Activated naive CD8-positive, alpha-beta T cell treated with anti-CD3 and anti-CD28 coated beads, Interleukin-2, amount 10 ng/mL, durations not matched to agents 7 days and 5 days (primary cell): ENCODE measurements around the gene ABCC9. TPM values are rescaled to one million over a fixed set of nuclear protein-coding genes. Genes with fewer than 3 reads are reported as not detected.
"Not testable (repeated sequence)": the region's sequence is repeated elsewhere in the genome, so short reads cannot be mapped to it uniquely, and the experiment has no call there.

ENCODE experiments used
- ATAC-seq: fragments of 150-1000 bp; cut with Tn5 transposase; one replicate; pipeline ENCODE4 v1.10.0; 2021; ENCODE audit warnings: low read depth, moderate library complexity
- POLR2A ChIA-PET: fragments of 350-600 bp; sonication (Branson Sonifier 250); formaldehyde crosslinking; loops from one replicate; lab custom pipeline; 2021; ENCODE audit warnings: antibody characterized with exemption; lab: Charles Lee
- DNase-seq: peaks from one replicate; pipeline ENCODE4 v3.0.0; 2021
- H3K27ac Mint-ChIP-seq: one replicate; pipeline ENCODE4 v1.8.0; 2022; ENCODE audit warnings: mild to moderate bottlenecking, mixed read lengths
- H3K27me3 Mint-ChIP-seq: one replicate; pipeline ENCODE4 v1.8.0; 2022; ENCODE audit warnings: mild to moderate bottlenecking, moderate library complexity, mixed read lengths
- H3K36me3 Mint-ChIP-seq: one replicate; pipeline ENCODE4 v1.8.0; 2021; ENCODE audit warnings: mild to moderate bottlenecking, mixed read lengths
- H3K4me1 Mint-ChIP-seq: one replicate; pipeline ENCODE4 v1.8.0; 2021; ENCODE audit warnings: mixed read lengths
- H3K4me3 Mint-ChIP-seq: one replicate; pipeline ENCODE4 v1.8.0; 2022; ENCODE audit warnings: mild to moderate bottlenecking, moderate library complexity, mixed read lengths
- H3K9me3 Mint-ChIP-seq: one replicate; pipeline ENCODE4 v1.8.0; 2021; ENCODE audit warnings: mixed read lengths
- total RNA-seq, 2 experiments: library from RNA; stranded (reverse); gene quantifications; one replicate each; pipeline ENCODE4 v1.2.3, GENCODE V29; 2021

ABCC9 gene
- total RNA-seq, 2 experiments from 2014 or later: not detected

- H3K4me1 Mint-ChIP-seq, H3K4me3 Mint-ChIP-seq, H3K27me3 Mint-ChIP-seq, H3K9me3 Mint-ChIP-seq, H3K36me3 Mint-ChIP-seq, DNase-seq, H3K27ac Mint-ChIP-seq, ATAC-seq, POLR2A ChIA-PET: not testable (repeated sequence)
These were observed 158.5 kb downstream of the ABCC9 start for GRCh38 chr12:21782723-21783122.

- H3K4me3 Mint-ChIP-seq: no peak overlapping the region
- DNase-seq (no peak), ATAC-seq (no peak)
- POLR2A ChIA-PET: no interaction called here
- peaks cover 4% of the 10 kb centered on the region for H3K9me3 Mint-ChIP-seq
- no peaks in the 10 kb centered on the region for H3K36me3 Mint-ChIP-seq
- no peaks in the 10 kb centered on the region for H3K4me1 Mint-ChIP-seq
- peaks cover 16% of the 10 kb centered on the region for H3K27me3 Mint-ChIP-seq
- no peak overlapping the region for H3K27ac Mint-ChIP-seq
These were observed 160.4 kb downstream of the ABCC9 start for GRCh38 chr12:21780786-21781185.

DNA sequence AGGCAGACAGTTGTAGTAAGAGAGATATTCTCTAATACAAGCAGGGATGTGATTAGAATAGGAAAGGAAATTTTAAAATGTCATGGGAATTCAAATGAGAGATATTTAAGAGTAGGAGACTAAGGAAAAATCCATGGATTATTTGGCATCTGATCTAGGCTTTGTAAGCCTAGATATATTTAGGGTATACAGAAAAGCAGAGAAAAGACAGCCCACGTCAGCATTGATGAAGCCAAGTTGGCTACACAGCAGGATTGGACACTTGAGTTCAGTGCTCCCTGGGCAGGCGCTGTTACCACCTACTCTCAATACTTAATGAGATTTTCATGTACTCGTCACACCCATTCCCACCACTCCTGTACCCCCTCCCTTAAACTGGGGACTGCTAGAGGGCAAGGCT is 165.1 kb downstream of the ABCC9 start:
- ATAC-seq: no peak
- POLR2A ChIA-PET: no interaction called here
- no peaks in the 10 kb centered on the region for H3K9me3 Mint-ChIP-seq
- H3K36me3 Mint-ChIP-seq: no peaks in the 10 kb centered on the region
- peaks cover 2% of the 10 kb centered on the region for H3K4me1 Mint-ChIP-seq
- H3K4me3 Mint-ChIP-seq: no peak overlapping the region
- peaks cover 49% of the 10 kb centered on the region for H3K27me3 Mint-ChIP-seq
- DNase-seq: no peak
- no peak overlapping the region for H3K27ac Mint-ChIP-seq

GRCh38 chr12:21775133-21775820 is 165.9 kb downstream of the ABCC9 start:
- DNase-seq (no peak), ATAC-seq (no peak)
- no peak overlapping the region for H3K4me3 Mint-ChIP-seq
- peaks cover 58% of the 10 kb centered on the region for H3K27me3 Mint-ChIP-seq
- H3K27ac Mint-ChIP-seq: no peak overlapping the region
- H3K9me3 Mint-ChIP-seq: no peaks in the 10 kb centered on the region
- no peaks in the 10 kb centered on the region for H3K36me3 Mint-ChIP-seq
- POLR2A ChIA-PET: no interaction called here
- H3K4me1 Mint-ChIP-seq: peaks cover 2% of the 10 kb centered on the region

GRCh38 chr12:21774358-21775132 is 166.7 kb downstream of the ABCC9 start, which contains the start of gene KCNJ8:
TSS of gene KCNJ8 (minus strand) at chr12:21774706. CDS start at chr12:21773616, 1,090 bp downstream.
- POLR2A ChIA-PET: no interaction called here
- Mint-ChIP-seq H3K4me1 (peaks cover 2% of the 10 kb centered on the region), H3K27me3 (peaks cover 61% of the 10 kb centered on the region), H3K9me3 (no peaks in the 10 kb centered on the region), H3K27ac (no peak within 1 kb of the TSS), H3K4me3 (no peak within 1 kb of the TSS), H3K36me3 (no peaks in the 10 kb centered on the region)
- ATAC-seq (no peak), DNase-seq (no peak)

DNA sequence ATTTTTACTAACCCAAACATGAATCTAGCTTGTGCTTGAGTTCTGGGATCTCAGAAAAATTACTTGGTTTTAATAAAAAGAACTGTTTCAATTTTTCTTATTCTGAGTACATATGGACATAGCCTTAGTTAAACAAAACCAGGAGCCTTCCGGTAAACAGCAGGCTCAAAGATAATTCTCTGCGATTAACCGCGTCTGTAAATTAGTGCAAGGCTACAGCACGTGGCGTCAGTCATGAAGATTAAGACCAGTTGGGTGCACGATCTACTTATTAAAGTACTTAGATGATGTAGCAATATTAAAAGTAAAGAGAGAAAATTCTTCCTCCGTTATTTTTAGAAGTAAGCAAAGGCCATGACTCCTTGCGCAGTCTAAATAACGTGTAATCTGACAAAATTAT is 167.4 kb downstream of the ABCC9 start:
- no peak overlapping the region for H3K4me3 Mint-ChIP-seq
- no peak overlapping the region for H3K27ac Mint-ChIP-seq
- H3K27me3 Mint-ChIP-seq: peaks cover 61% of the 10 kb centered on the region
- H3K36me3 Mint-ChIP-seq: no peaks in the 10 kb centered on the region
- DNase-seq (no peak), ATAC-seq (no peak)
- no peaks in the 10 kb centered on the region for H3K9me3 Mint-ChIP-seq
- H3K4me1 Mint-ChIP-seq: peaks cover 2% of the 10 kb centered on the region
- POLR2A ChIA-PET: no interaction called here

DNA sequence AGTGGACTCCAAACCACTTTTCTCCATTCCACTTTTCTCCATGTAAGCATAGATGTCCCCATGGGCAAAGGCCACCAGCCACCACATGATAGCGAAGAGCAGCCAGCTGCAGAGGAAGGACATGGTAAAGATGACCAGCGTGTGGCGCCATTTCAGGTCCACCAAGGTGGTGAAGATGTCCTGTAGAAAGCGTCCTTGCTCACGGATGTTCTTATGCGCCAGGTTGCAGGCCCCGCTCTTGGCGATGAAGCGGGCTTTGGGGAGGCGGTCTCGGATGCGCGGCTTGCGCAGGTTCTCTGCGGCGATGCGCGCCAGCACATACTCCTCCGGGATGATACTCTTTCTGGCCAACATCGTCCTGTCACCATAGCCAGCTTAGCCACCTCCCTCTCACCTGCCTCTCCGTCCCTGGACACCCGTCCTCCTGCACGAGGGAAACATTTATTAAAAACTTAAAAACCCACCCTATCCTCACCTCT is 167.9 kb downstream of the ABCC9 start:
- Mint-ChIP-seq H3K9me3 (no peaks in the 10 kb centered on the region), H3K27me3 (peaks cover 61% of the 10 kb centered on the region), H3K4me1 (peaks cover 2% of the 10 kb centered on the region), H3K36me3 (no peaks in the 10 kb centered on the region), H3K27ac (no peak overlapping the region), H3K4me3 (no peak overlapping the region)
- ATAC-seq (no peak), DNase-seq (no peak)
- POLR2A ChIA-PET: no interaction called here

DNA sequence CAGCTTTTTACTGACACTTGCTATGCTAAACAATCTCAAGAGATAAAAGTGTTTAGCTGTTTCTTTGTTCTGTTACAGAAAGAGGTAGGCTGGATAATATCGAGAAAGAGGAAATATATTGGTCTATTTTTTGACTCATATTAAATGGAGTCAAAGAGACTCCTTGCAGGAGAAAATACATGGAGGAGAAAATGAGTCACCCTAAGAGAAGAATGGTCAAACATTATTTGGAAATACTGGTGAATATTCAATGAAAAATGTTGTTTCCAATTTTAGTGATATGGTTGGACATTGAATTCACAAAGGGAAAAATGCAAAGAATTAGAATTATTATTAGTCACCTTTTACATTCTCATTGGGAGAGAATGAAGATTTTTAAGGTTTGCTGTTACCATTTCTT is 169.9 kb downstream of the ABCC9 start:
- H3K27me3 Mint-ChIP-seq: peaks cover 51% of the 10 kb centered on the region
- H3K4me3 Mint-ChIP-seq: no peak overlapping the region
- H3K9me3 Mint-ChIP-seq: no peaks in the 10 kb centered on the region
- DNase-seq (no peak), ATAC-seq (no peak)
- peaks cover 2% of the 10 kb centered on the region for H3K4me1 Mint-ChIP-seq
- H3K36me3 Mint-ChIP-seq: no peaks in the 10 kb centered on the region
- POLR2A ChIA-PET: no interaction called here
- H3K27ac Mint-ChIP-seq: no peak overlapping the region

DNA sequence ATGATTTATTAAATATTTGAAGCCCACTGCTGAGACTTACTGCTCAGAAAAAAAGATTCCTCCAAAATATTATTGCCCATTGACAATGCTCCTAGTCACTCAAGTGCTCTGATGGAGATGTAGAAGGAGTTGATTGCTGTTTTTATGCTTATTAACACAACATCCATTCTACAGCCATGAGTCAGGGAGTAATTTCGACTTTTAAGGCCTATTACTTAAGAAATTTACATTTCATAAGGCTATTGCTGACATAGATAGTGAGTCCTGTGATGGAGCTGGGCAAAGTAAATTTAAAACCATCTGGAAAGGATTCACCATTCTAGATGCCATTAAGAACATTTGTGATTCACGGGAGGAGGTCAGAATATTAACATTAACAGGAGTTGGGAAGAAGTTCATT is 171.9 kb downstream of the ABCC9 start:
- DNase-seq (no peak), ATAC-seq (no peak)
- Mint-ChIP-seq H3K27me3 (peaks cover 36% of the 10 kb centered on the region), H3K36me3 (no peaks in the 10 kb centered on the region), H3K27ac (no peak overlapping the region), H3K4me3 (no peak overlapping the region), H3K4me1 (peaks cover 2% of the 10 kb centered on the region), H3K9me3 (no peaks in the 10 kb centered on the region)
- POLR2A ChIA-PET: no interaction called here

- H3K4me1 Mint-ChIP-seq: no peaks in the 10 kb centered on the region
- no peak overlapping the region for H3K27ac Mint-ChIP-seq
- no peaks in the 10 kb centered on the region for H3K36me3 Mint-ChIP-seq
- DNase-seq (no peak), ATAC-seq (no peak)
- H3K27me3 Mint-ChIP-seq: peaks cover 22% of the 10 kb centered on the region
- POLR2A ChIA-PET: no interaction called here
- no peaks in the 10 kb centered on the region for H3K9me3 Mint-ChIP-seq
- no peak overlapping the region for H3K4me3 Mint-ChIP-seq
These were observed 174.8 kb downstream of the ABCC9 start for GRCh38 chr12:21766403-21766802.

DNA sequence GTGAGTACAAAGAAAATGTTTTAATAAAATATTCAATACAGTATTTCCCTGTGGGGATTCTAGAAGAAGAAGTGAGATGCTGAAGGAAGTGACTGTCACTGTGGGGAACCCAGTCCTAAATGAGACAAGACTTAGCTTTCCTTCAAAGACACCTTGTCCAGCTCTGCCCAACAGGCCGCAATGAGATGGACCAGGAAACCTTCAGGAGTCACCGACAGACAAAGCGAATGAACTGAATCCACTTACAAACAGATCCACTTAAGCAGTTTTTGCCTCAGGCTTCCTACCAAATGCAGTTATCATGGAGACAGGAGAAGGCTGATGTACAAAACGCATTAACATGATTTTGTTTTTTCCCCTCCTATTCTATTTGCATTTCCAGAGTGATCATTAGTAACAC is 176.3 kb downstream of the ABCC9 start:
- no peaks in the 10 kb centered on the region for H3K4me1 Mint-ChIP-seq

GRCh38 chr12:21764065-21764464 is 177.2 kb downstream of the ABCC9 start:
- no peak for ATAC-seq

More for the DNA sequence above, 176.3 kb downstream of the ABCC9 start:
- no peak overlapping the region for H3K27ac Mint-ChIP-seq
- no peaks in the 10 kb centered on the region for H3K36me3 Mint-ChIP-seq
- POLR2A ChIA-PET: no interaction called here
- H3K27me3 Mint-ChIP-seq: peaks cover 10% of the 10 kb centered on the region
- H3K4me3 Mint-ChIP-seq: no peak overlapping the region
- DNase-seq (no peak), ATAC-seq (no peak)
- H3K9me3 Mint-ChIP-seq: no peaks in the 10 kb centered on the region

DNA sequence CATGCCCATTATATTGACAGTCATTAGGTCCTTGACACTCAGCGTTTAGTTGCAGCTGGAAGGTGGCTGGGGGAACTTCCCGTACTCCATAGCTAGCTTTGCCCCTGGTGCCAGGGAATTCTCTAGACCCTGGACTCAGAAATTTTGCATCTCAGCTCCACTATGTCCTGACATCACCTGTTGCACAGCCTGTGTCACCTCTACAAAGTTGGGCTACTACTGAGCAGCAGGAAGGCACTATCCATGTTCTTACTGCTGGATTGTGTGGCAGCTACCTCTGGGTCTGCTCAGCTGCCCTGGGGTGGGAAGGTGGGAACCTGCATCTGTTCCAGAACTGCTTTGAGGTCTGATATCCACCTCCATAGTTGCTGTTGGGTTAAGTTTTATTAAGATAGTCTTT is 177.7 kb downstream of the ABCC9 start:
- no peaks in the 10 kb centered on the region for H3K9me3 Mint-ChIP-seq
- no peak overlapping the region for H3K27ac Mint-ChIP-seq
- H3K36me3 Mint-ChIP-seq: no peaks in the 10 kb centered on the region
- no peak for DNase-seq
- no peak for ATAC-seq
- no peak overlapping the region for H3K4me3 Mint-ChIP-seq
- POLR2A ChIA-PET: no interaction called here
- H3K4me1 Mint-ChIP-seq: no peaks in the 10 kb centered on the region
- peaks cover 11% of the 10 kb centered on the region for H3K27me3 Mint-ChIP-seq

More at GRCh38 chr12:21764065-21764464, 177.2 kb downstream of the ABCC9 start:
- Mint-ChIP-seq H3K36me3 (no peaks in the 10 kb centered on the region), H3K27me3 (peaks cover 11% of the 10 kb centered on the region), H3K4me3 (no peak overlapping the region), H3K27ac (no peak overlapping the region), H3K4me1 (no peaks in the 10 kb centered on the region), H3K9me3 (no peaks in the 10 kb centered on the region)
- no peak for DNase-seq
- POLR2A ChIA-PET: no interaction called here

GRCh38 chr12:21759737-21760136 is 181.5 kb downstream of the ABCC9 start:
- DNase-seq: no peak
- Mint-ChIP-seq H3K9me3 (no peaks in the 10 kb centered on the region), H3K27ac (no peak overlapping the region), H3K27me3 (peaks cover 11% of the 10 kb centered on the region), H3K4me1 (no peaks in the 10 kb centered on the region), H3K36me3 (no peaks in the 10 kb centered on the region), H3K4me3 (no peak overlapping the region)
- POLR2A ChIA-PET: no interaction called here
- ATAC-seq: no peak
